Hematopoietic multipotent progenitor cell (in vitro differentiated cells): ENCODE measurements around the gene TBC1D19. TPM values are rescaled to one million over a fixed set of nuclear protein-coding genes. Genes with fewer than 3 reads are reported as not detected.
"Not testable (repeated sequence)": the region's sequence is repeated elsewhere in the genome, so short reads cannot be mapped to it uniquely, and the experiment has no call there.

ENCODE experiments used
- DNase-seq, 3 donors: peaks; one replicate each; pipeline ENCODE4 v3.0.0-alpha.2; 2011 to 2015; ENCODE audit warnings: low read depth in 2 of 3, low spot score in 2 of 3
- total RNA-seq: library from RNA; depleted of rRNA; stranded (reverse); fragments of >200 nt; gene quantifications from one replicate; pipeline ENCODE4 v1.2.3, GENCODE V29; 2012

TBC1D19 gene
- total RNA-seq, result 5.9 TPM

- DNase-seq, result peak; percentile 65 to 93 (median 86)
Measured at GRCh38 chr4:26583865-26584652, at the start of gene TBC1D19. TSS of gene TBC1D19 (plus strand) at chr4:26584084. CDS start at chr4:26584194, 110 bp downstream.

- DNase-seq, result no peak
Measured at GRCh38 chr4:26542991-26543390, 40.9 kb upstream of the TBC1D19 start.

- no peak for DNase-seq
Measured at GRCh38 chr4:26544421-26544820, 39.5 kb upstream of the TBC1D19 start.

GRCh38 chr4:26548379-26548778 lies 35.5 kb upstream of the TBC1D19 start:
- not testable (repeated sequence) for DNase-seq

GRCh38 chr4:26557164-26557563 lies 26.7 kb upstream of the TBC1D19 start:
- no peak for DNase-seq

GRCh38 chr4:26558166-26558895 lies 25.6 kb upstream of the TBC1D19 start:
- no peak for DNase-seq

- DNase-seq, result no peak
Measured at GRCh38 chr4:26566133-26566532, 17.8 kb upstream of the TBC1D19 start.

GRCh38 chr4:26568446-26568994 lies 15.4 kb upstream of the TBC1D19 start:
- no peak for DNase-seq

GRCh38 chr4:26570596-26570995 lies 13.3 kb upstream of the TBC1D19 start:
- no peak for DNase-seq

GRCh38 chr4:26573389-26573794 lies 10.5 kb upstream of the TBC1D19 start:
- DNase-seq, result no peak

GRCh38 chr4:26574563-26574962 lies 9.3 kb upstream of the TBC1D19 start:
- DNase-seq, result no peak

GRCh38 chr4:26576231-26576739 lies 7.6 kb upstream of the TBC1D19 start:
- no peak for DNase-seq

- DNase-seq, result no peak
Measured at GRCh38 chr4:26577066-26577465, 6.8 kb upstream of the TBC1D19 start.

- no peak for DNase-seq
Measured at GRCh38 chr4:26579169-26579568, 4.7 kb upstream of the TBC1D19 start.

- not testable (repeated sequence) for DNase-seq
Measured at GRCh38 chr4:26581341-26581740, 2.5 kb upstream of the TBC1D19 start.

GRCh38 chr4:26583538-26583864 lies 383 bp upstream of the TBC1D19 start:
- DNase-seq, result no peak

- no peak for DNase-seq
Measured at GRCh38 chr4:26584725-26585124, 841 bp downstream of the TBC1D19 start.

- no peak for DNase-seq
Measured at GRCh38 chr4:26589705-26590104, 5.8 kb downstream of the TBC1D19 start.

- DNase-seq, result no peak
Measured at GRCh38 chr4:26590639-26591038, 6.8 kb downstream of the TBC1D19 start.

- DNase-seq, result not testable (repeated sequence)
Measured at GRCh38 chr4:26593557-26593956, 9.7 kb downstream of the TBC1D19 start.

- DNase-seq, result no peak
Measured at GRCh38 chr4:26594371-26594770, 10.5 kb downstream of the TBC1D19 start.

- DNase-seq, result no peak
Measured at GRCh38 chr4:26594778-26595177, 10.9 kb downstream of the TBC1D19 start.
